GM10847 (cell line): ENCODE results near the gene S100A7.

Source experiments
- POLR2A ChIP-seq: IDR thresholded peaks from 2 replicates; pipeline ENCODE4 v1.6.1; 2011; ENCODE audit not compliant: insufficient read length; ENCODE audit errors: extremely low read depth

S100A7 gene

DNA sequence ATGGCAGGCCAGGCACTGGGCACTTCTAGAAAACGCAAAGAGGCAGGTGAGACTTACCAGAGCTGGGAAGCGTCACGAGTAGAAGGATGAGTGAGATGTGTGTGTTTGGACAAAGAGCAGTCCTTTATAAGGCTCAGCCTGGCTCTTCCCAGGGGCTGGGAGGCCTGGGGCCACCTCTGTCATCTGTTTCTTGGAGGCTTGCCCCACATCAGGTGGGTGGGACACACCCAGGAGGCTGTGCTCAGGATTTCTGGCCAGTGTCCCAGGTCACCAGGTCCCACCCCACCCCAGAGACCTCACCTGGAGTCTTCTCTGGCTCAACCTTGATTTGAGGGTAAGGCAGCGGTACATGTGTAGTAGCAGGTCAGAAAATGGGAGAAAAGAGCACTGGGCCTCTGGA lies at the start of gene S100A7:
TSS of gene S100A7 (minus strand) at position 101 of the 400 bp plus-strand sequence. CDS start 1,638 bp downstream, outside the sequence.
- no peak for TF ChIP-seq POLR2A

DNA sequence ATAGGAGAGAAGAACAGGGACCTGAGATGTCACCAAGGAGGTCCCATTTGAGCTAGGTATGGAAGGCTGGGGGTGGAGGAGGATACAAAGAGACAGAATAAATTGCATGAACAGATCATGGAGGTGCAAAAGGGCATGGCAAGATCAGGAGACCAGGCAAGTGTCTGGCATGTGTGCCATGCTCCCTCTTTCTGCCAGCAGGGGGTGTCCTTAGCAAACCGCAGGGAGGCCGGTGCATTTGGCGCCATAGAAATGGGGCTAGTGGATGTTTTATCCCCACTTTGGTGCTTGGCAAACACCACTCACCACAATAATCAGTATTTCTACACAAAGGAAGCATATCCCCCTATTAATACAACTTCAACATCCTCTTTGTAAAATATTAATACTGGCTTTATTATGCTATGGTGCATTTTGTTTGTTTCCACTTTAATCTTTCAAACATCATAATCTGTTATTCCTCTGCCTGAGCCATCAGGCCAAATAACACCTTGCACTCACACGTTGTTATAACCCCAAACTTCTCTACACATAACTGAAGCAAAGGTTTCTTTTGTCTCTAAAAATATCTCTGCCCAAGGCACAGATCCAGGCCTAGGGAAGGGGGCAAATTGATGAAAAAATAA lies 49.4 kb upstream of the S100A7 start:
- TF ChIP-seq POLR2A, result no peak

DNA sequence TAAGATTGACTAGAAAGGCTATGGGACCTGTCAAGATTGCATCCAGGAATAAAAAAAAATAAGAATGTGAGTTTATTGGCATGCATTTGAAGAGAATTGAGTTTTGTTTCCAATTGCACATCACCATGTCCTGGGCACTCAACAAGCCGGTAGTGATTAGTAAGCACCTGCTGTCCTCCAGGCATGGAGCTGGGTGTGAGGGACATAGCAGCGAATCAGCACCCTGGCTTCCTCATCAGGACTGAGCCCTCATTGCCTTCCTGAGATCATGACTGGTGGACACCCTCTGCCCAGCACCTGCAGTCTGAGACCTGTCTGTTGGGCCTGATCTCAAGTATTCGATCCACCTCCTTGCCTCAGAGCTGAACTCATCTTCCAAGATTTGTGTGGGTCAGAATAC lies 48.6 kb upstream of the S100A7 start:
- no peak for TF ChIP-seq POLR2A

DNA sequence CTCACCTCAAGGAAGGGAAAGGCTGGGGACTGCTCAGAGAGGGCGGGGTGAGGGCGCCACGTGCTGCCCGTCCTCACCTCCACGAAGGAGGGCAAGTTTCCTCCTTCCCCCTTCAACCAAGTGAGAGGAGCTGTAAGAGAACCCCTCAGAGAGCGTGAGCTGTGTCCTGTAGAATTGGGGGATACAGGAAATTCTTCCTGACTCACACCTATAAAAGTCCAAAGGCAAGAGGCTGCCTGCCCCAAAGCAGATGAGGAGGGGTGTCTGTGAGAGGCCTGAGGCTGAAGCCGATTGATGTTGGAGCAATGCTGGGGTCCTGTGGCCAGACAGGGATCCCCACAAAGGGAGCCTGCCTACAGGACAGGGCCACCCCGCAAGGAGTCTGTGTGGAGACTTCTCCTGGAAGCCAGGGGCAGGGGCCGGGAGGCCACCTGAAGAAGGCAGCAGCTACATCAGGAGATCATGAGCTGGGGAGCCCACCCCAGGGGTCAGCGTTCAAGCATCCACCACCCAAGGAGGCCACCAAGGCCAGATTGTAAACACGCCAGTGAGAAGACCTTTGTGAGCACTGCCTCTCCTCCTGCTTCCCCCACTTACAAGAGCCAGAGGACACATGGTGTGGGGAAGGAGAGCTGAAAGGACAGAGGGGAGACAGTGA lies 47.6 kb upstream of the S100A7 start:
- TF ChIP-seq POLR2A, result no peak

DNA sequence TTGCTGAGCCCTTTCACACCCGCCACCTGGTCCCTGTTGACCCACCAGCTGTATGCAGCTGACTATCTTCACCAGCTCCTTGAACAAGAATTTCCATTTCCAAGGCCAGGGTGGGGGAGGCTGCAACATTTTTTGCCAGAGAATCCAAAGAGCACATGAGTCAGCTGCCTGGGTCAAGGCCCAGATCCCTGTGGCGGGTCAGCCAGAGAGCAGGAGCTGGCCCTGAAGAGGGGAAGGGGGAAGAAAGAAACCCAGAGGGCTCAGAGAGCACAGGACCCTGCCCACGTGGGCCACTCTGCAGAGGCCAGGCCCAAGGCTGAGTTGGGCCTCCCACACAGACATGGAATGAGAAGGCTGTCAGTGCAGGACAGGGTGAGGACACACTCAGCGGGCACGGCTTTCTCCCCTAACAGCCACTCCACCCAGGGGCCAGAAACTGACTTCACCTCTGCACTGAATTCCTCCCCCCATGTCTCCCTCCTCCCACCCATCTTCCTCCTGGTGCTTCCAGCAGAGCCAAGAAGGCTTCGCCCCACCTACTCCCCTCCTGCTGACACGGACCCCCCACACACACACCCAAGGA lies 46.5 kb upstream of the S100A7 start:
- no peak for TF ChIP-seq POLR2A

DNA sequence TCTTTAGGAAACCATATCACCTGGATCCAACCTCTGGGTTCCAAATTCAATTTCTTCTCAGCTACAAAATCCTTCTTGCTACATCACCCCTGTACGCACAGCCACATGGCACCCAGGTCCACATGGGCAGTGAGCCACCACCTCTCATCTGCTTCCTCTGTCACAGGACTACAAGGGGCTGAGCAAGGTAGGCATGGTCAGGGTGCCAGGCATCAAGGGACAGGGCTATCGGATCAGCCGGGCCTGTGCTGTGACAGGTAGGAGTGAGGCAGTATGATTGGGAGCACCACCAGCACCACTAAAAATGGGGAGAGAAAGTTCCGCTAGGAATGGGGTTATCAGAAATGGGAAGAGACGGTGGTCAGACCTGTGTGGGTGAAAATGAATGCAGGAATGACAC lies 45.9 kb upstream of the S100A7 start:
- TF ChIP-seq POLR2A, result no peak

DNA sequence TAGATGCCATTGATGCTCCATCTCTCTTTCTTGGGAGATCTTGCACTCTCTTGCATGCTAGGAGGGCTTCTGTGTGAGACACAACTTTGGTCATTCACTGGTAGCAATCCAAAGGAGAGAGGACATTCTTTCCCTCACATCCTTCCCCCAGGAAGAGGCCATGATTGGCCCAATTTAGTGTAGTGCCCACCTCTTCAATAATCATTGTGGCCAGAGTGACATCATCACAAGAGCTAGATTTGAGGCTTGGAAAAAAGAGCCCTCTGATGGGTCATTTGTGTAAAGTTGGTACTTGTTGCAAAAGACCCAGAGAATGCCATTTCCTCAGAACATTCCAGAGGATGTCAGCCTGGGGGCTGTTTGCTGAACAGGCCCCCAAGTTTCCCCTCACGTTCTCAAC lies 45.1 kb upstream of the S100A7 start:
- TF ChIP-seq POLR2A, result no peak

DNA sequence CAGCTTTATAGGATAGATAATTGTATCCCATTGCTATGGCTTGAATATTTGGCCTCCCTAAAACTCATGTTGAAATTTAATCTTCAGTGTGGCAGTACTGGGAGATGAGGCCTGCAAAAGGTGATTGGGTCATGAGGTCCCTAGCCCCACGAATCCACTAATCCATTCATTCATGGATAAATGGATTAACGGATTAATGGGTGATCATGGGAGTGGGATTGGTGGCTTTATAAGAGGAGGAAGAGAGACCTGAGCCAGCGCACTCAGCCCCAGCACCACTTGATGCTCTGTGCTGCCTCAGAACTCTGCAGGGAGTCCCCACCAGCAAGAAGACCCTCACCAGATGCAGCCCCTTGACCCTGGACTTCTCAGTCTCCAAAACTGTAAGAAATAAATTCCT lies 43.3 kb upstream of the S100A7 start:
- no peak for TF ChIP-seq POLR2A

DNA sequence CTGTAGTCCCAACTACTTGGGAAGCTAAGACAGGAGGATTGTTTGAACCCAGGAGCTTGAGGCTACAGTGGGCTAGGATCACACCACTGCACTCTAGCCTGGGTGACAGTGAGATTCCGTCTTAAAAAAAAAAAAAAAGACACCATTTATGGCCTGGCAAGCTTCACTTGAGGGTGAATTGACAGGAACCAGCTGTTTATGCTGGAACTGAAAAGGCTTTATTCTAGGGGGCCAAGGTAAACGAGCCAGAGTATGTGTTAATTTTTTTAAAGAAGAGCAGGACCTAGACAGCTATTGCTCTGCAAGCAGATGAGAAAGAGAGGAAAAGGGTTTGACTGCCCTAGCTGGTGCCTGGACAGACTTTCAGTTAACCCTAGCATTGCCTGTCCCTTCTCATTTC lies 38.3 kb upstream of the S100A7 start:
- TF ChIP-seq POLR2A, result no peak

DNA sequence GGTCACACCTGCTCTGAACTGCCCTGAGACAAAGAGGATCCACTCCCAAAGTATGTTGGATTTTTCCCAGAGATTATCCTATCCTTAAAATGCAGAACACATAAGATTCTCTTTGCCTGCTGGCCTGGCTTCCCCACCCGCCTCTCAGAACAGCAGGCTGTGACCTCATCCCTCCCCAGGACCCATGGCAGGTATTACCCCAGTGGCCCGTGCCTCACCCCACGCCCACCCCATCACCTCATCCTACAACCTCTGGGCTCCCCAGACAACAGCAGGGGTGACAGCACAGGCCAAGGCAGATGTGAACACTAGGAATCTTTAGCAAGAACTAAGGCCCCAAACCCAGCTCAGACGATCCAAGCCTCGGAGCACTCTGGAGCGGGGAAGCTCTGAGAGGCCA lies 35.1 kb upstream of the S100A7 start:
- no peak for TF ChIP-seq POLR2A

DNA sequence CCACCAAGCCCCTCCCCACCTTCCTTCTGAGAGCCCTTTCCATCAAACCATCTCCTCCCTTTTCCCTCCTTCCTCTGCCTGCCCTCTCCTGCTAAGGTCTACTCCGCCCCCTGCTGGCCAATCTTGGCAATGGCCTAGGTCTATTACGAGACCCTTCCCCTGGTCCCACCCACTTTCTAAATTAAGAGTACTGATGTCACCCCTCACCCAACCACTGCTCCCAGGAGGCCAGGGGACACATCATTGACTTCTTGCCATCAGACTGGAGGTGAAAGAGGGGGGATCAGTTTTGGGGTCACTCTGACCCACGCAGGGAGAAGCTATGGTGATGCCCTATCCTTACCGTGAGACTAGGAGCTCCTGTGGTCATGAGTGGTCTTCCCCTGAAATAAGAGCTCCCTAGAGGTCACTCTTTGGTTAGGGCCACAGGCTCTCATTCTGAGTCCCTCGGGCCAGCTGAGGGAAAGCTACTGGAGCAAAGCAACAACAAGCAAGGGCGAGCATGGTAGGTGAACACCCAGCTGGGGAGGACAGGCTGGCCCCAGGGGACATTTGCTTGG lies 34.6 kb upstream of the S100A7 start:
- no peak for TF ChIP-seq POLR2A

DNA sequence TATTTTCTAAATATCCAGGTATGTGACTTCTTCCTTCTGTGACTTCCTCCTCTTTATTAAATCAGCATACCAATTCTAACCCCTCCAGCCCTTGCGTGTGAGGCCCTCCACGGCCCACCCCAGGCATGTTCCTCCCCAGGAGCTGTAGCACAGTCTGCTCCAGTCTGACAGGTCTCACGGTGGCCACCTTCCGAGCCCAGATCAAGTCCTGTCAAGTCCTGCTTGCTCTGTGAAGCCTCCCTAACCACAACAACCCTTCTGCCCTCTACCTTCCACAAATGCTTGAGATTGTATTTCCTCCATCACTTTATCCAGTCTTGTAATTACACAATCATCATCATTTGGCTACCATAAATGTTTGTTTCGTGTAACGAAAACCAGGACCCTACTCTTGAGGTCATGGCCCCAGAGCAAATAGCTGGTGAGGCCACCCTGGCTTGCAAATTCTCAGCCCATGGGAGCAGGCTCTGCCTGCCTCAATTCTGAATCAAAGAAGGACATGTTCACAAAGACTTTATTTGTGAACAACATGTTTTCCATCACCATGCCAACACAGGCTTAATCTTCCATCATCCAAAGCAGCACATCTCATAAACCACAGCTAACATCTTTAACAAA lies 33.0 kb upstream of the S100A7 start:
- no peak for TF ChIP-seq POLR2A

DNA sequence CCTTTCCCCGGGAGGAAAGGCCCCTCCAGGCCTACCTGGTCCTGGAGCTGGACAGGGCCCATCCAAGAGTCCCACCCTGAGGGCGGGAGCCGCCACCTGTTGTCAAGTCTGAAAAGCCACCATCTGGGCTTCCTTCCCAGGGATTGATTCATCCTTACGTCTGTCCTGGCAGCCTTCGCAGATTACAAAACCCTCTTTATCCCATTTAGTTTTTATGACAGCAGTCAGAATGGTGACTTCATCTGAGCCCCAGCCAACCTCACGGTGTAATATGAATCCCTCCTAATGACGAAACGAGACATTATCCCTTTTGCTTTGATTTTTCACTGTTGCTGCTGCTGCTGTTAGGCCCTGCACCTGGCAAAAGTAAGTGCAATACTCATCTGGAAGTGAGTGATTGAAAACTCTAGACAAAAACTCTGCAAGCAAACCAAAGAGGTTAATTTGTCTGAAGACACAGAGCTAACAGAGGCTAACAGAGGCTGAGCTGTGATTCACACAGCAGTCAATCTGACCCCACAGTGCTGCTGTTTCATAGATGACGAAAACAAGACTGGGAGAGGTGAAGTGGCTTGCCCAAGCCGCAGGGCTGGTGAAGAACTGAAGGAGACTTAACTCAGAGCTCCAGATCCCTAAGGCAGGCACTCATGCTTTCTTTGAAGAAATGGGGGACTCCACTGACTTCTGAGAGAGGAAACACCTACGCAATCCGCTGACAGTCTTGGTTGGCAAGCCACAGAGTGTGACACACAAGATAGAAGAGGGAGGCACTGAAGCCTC lies 30.0 kb upstream of the S100A7 start:
- TF ChIP-seq POLR2A, result no peak

DNA sequence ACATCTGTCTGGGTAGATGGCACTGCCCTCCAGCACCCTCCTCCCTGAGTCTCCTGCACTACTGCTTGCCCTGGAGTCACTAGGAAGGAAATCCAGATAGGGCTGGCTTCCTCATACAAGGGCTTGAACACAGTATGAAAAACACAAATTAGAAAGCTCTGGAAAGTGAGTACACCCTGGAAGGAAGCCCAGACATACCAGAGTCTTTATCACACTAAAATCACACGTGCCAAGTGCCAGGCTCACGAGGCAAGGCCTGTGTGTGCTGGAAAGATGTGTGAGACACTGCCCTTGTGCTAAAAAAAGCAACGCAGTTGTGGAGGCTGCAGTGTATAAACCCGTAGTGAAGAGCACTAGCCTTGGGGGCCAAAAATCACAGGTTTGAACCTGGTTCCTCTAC lies 28.3 kb upstream of the S100A7 start:
- TF ChIP-seq POLR2A, result no peak

DNA sequence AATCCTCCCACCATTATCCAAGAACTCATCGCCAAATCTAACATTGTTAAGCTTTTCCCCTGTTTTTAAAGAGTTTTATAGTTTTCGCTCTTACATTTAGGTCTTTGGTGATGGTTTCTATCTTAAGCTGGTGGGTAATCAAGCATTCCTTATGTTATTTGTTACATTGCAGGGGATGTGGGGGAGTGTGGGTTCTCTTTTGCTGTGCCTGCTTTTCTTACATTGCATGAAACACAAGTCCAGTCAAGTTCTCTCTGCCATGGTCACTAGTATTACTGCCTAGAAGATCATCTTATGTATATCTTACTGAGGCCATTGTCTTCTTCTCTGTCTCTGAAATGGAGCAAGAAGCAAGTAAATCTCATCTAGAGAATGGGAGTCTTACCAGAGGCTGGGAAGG lies 27.3 kb upstream of the S100A7 start:
- no peak for TF ChIP-seq POLR2A
